Subcutaneous abdominal adipose tissue (tissue), 5 donors: ENCODE measurements around the gene ADAMTS8.
"Not testable (repeated sequence)": the region's sequence is repeated elsewhere in the genome, so short reads cannot be mapped to it uniquely, and the experiment has no call there.

Experiments used
- H3K27ac ChIP-seq: one replicate; pipeline ENCODE4 v1.7.0; 2013; ENCODE audit warnings: low read depth, mild to moderate bottlenecking, inconsistent platforms, low read length, moderate library complexity
- H3K27me3 ChIP-seq, 5 donors: one replicate each; pipeline ENCODE4 v1.7.0; 2013; ENCODE audit warnings: low read length in 5 of 5, inconsistent platforms in 1 of 5; ENCODE audit not compliant: control insufficient read depth in 5 of 5, insufficient read depth in 4 of 5
- H3K36me3 ChIP-seq, 5 donors: one replicate each; pipeline ENCODE4 v1.7.0; 2013; ENCODE audit warnings: low read length in 5 of 5; ENCODE audit not compliant: control insufficient read depth in 5 of 5, insufficient read depth in 5 of 5
- H3K4me1 ChIP-seq, 5 donors: one replicate each; pipeline ENCODE4 v1.7.0; 2013; ENCODE audit warnings: low read length in 5 of 5, mild to moderate bottlenecking in 3 of 5, moderate library complexity in 1 of 5; ENCODE audit not compliant: control insufficient read depth in 5 of 5, insufficient read depth in 5 of 5
- H3K4me3 ChIP-seq, 5 donors: one replicate each; pipeline ENCODE4 v1.7.0; 2013; ENCODE audit warnings: low read length in 5 of 5, low read depth in 1 of 5
- H3K9ac ChIP-seq, 5 donors: one replicate each; pipeline ENCODE4 v1.7.0; 2013; ENCODE audit warnings: low read length in 5 of 5, mild to moderate bottlenecking in 4 of 5, moderate library complexity in 3 of 5
- H3K9me3 ChIP-seq, 5 donors: one replicate each; pipeline ENCODE4 v1.7.0; 2013; ENCODE audit warnings: low read length in 5 of 5; ENCODE audit not compliant: control insufficient read depth in 5 of 5
- donor health status: healthy.
- donor health status: healthy.
- donor health status: healthy.
- donor health status: healthy.
- donor health status: healthy.

ADAMTS8 gene

GRCh38 chr11:130439160-130439519, 10.7 kb upstream of the ADAMTS8 start:
- Histone ChIP-seq H3K9ac (no peak overlapping the region), H3K27me3 (no peaks in the 10 kb centered on the region), H3K4me1 (peaks cover 3 to 41% (median 31%) of the 10 kb centered on the region in 5 donors), H3K9me3 (peaks cover 0 to 5% (median 0%) of the 10 kb centered on the region in 5 donors), H3K4me3 (no peak overlapping the region), H3K36me3 (no peaks in the 10 kb centered on the region), H3K27ac (no peak overlapping the region)

GRCh38 chr11:130438401-130439159, 10.2 kb upstream of the ADAMTS8 start:
- H3K4me1 ChIP-seq, result peaks cover 3 to 44% (median 34%) of the 10 kb centered on the region in 5 donors
- not testable (repeated sequence) for H3K9ac ChIP-seq, H3K36me3 ChIP-seq, H3K9me3 ChIP-seq, H3K27me3 ChIP-seq, H3K27ac ChIP-seq, H3K4me3 ChIP-seq

GRCh38 chr11:130437848-130438247, 9.4 kb upstream of the ADAMTS8 start:
- Histone ChIP-seq H3K27me3 (no peaks in the 10 kb centered on the region), H3K27ac (no peak overlapping the region), H3K9me3 (peaks cover 0 to 5% (median 0%) of the 10 kb centered on the region in 5 donors), H3K9ac (no peak overlapping the region), H3K4me3 (no peak overlapping the region), H3K36me3 (no peaks in the 10 kb centered on the region), H3K4me1 (peaks cover 3 to 42% (median 34%) of the 10 kb centered on the region in 5 donors)

GRCh38 chr11:130436171-130436570, 7.8 kb upstream of the ADAMTS8 start:
- Histone ChIP-seq H3K4me1 (peaks cover 3 to 41% (median 37%) of the 10 kb centered on the region in 5 donors), H3K36me3 (no peaks in the 10 kb centered on the region), H3K4me3 (no peak overlapping the region), H3K9me3 (peaks cover 0 to 3% (median 0%) of the 10 kb centered on the region in 5 donors), H3K27me3 (no peaks in the 10 kb centered on the region), H3K9ac (no peak overlapping the region), H3K27ac (no peak overlapping the region)

- Histone ChIP-seq H3K9ac (no peak overlapping the region), H3K27ac (peak overlapping the region; percentile 82), H3K4me1 (peaks cover 3 to 39% (median 37%) of the 10 kb centered on the region in 5 donors), H3K36me3 (no peaks in the 10 kb centered on the region), H3K4me3 (no peak overlapping the region), H3K9me3 (no peaks in the 10 kb centered on the region), H3K27me3 (no peaks in the 10 kb centered on the region)
These were observed 7.3 kb upstream of the ADAMTS8 start for GRCh38 chr11:130435671-130436070.

GRCh38 chr11:130434521-130435223, 6.3 kb upstream of the ADAMTS8 start:
- Histone ChIP-seq H3K27ac (peak overlapping the region; percentile 82), H3K4me1 (peaks cover 3 to 34% (median 28%) of the 10 kb centered on the region in 5 donors), H3K9ac (peak overlapping the region; percentile 57 to 85 (median 76)), H3K27me3 (peaks cover 0 to 9% (median 7%) of the 10 kb centered on the region in 5 donors), H3K36me3 (no peaks in the 10 kb centered on the region), H3K9me3 (no peaks in the 10 kb centered on the region), H3K4me3 (peak overlapping the region; percentile 75 to 88 (median 86))

GRCh38 chr11:130433357-130433756, 4.9 kb upstream of the ADAMTS8 start:
- Histone ChIP-seq H3K27ac (no peak overlapping the region), H3K9me3 (no peaks in the 10 kb centered on the region), H3K4me3 (no peak overlapping the region), H3K4me1 (peaks cover 3 to 33% (median 26%) of the 10 kb centered on the region in 5 donors), H3K9ac (no peak overlapping the region), H3K36me3 (no peaks in the 10 kb centered on the region), H3K27me3 (peaks cover 8 to 20% (median 16%) of the 10 kb centered on the region in 5 donors)

- Histone ChIP-seq H3K27ac (no peak overlapping the region), H3K27me3 (peaks cover 17 to 31% (median 25%) of the 10 kb centered on the region in 5 donors), H3K9me3 (no peaks in the 10 kb centered on the region), H3K36me3 (no peaks in the 10 kb centered on the region), H3K4me1 (peaks cover 3 to 45% (median 36%) of the 10 kb centered on the region in 5 donors), H3K4me3 (no peak overlapping the region), H3K9ac (no peak overlapping the region)
These were observed 3.4 kb upstream of the ADAMTS8 start for GRCh38 chr11:130431801-130432200.

- no peak overlapping the region for H3K27ac ChIP-seq
- no peak overlapping the region for H3K9ac ChIP-seq
- H3K9me3 ChIP-seq, result no peaks in the 10 kb centered on the region
- peaks cover 3 to 46% (median 36%) of the 10 kb centered on the region in 5 donors for H3K4me1 ChIP-seq
- no peaks in the 10 kb centered on the region for H3K36me3 ChIP-seq
- no peak overlapping the region for H3K4me3 ChIP-seq
- H3K27me3 ChIP-seq, result peaks cover 21 to 36% (median 30%) of the 10 kb centered on the region in 5 donors
These were observed 2.9 kb upstream of the ADAMTS8 start for GRCh38 chr11:130431331-130431773.

- no peak overlapping the region for H3K27ac ChIP-seq
- peaks cover 3 to 34% (median 25%) of the 10 kb centered on the region in 5 donors for H3K4me1 ChIP-seq
- H3K9ac ChIP-seq, result no peak overlapping the region
- H3K9me3 ChIP-seq, result no peaks in the 10 kb centered on the region
- no peak overlapping the region for H3K4me3 ChIP-seq
- peaks cover 22 to 43% (median 38%) of the 10 kb centered on the region in 5 donors for H3K27me3 ChIP-seq
- no peaks in the 10 kb centered on the region for H3K36me3 ChIP-seq
These were observed 1.6 kb upstream of the ADAMTS8 start for GRCh38 chr11:130429983-130430382.
